Body of pancreas (tissue), 4 donors: ENCODE data around the gene GPX3.

Experiments used
- CTCF ChIP-seq, 7 experiments: fragments of 450-650 bp in 4 of 7; fragments of 200-600 bp in 3 of 7; sonication (generic) in 3 of 7; IDR thresholded peaks; one replicate each; pipeline ENCODE4 v1.5.1; 2016 to 2019; ENCODE audit warnings: antibody characterized with exemption in 7 of 7
- POLR2A ChIP-seq, 3 donors: fragments of 450-650 bp; IDR thresholded peaks; one replicate each; pipeline ENCODE4 v1.6.1; 2016; ENCODE audit warnings: antibody characterized with exemption in 3 of 3, mild to moderate bottlenecking in 2 of 3

- TF ChIP-seq POLR2A (IDR thresholded peaks at IDR 0.05) = no peak
- TF ChIP-seq CTCF (IDR thresholded peaks at IDR 0.05) = peak in 1 of 7 experiments; percentile 4
Observed at GRCh38 chr5:151051931-151052608, 31.7 kb downstream of the GPX3 start.
